K562 (cell line): Measurements from ENCODE around the gene HOXD12.

Source experiments
- BMI1 ChIP-seq: fragments of 150-350 bp; IDR thresholded peaks from 2 replicates; pipeline ENCODE4 v1.6.1; 2014; ENCODE audit warnings: low read length
- CREB1 ChIP-seq, 2 experiments: sonication (generic) in 1 of 2; formaldehyde crosslinking in 1 of 2; IDR thresholded peaks; 2 replicates each; pipeline versions ENCODE4 v1.6.1 to v1.8.0; 2012 to 2022; ENCODE audit warnings: inconsistent platforms in 1 of 2, mild to moderate bottlenecking in 1 of 2, missing genetic modification reagents in 1 of 2, moderate library complexity in 1 of 2
- CTCF ChIP-seq, 3 experiments: IDR thresholded peaks in 2 of 3; conservative IDR thresholded peaks in 1 of 3; 2 replicates each; pipeline ENCODE4 v1.5.1; 2011 to 2012; ENCODE audit warnings: low read length in 3 of 3, mild to moderate bottlenecking in 3 of 3, control low read depth in 2 of 3, improper control_type of control experiment in 1 of 3, inconsistent platforms in 1 of 3, low read depth in 1 of 3, mixed read lengths in 1 of 3, moderate library complexity in 1 of 3; ENCODE audit not compliant: insufficient read depth in 2 of 3
- EP300 ChIP-seq: IDR thresholded peaks from 2 replicates; pipeline ENCODE4 v1.6.1; 2012; ENCODE audit warnings: low read length, improper control_type of control experiment
- HMG20B ChIP-seq: fragments of 250-450 bp; sonication (Bioruptor Pico); IDR thresholded peaks from 2 replicates; pipeline ENCODE4 v1.5.0; 2021; ENCODE audit warnings: mild to moderate bottlenecking
- KDM1A ChIP-seq, 2 experiments: fragments of 450-650 bp; IDR thresholded peaks; 2 replicates each; pipeline ENCODE4 v1.6.1; 2016; ENCODE audit warnings: mild to moderate bottlenecking in 2 of 2
- POLR2A ChIP-seq: fragments of 450-650 bp; conservative IDR thresholded peaks from 2 replicates; pipeline ENCODE4 v1.6.1; 2016
- POLR2AphosphoS5 ChIP-seq: IDR thresholded peaks from 2 replicates; pipeline ENCODE4 v1.6.1; 2011; ENCODE audit warnings: mild to moderate bottlenecking, low read depth, low read length, moderate library complexity; ENCODE audit not compliant: control insufficient read depth, insufficient read depth
- STAG1 ChIP-seq: sonication (generic); formaldehyde crosslinking; IDR thresholded peaks from 2 replicates; pipeline ENCODE4 v1.5.0; 2020; ENCODE audit warnings: missing genetic modification reagents, borderline replicate concordance
- U2AF2 ChIP-seq: fragments of 200-400 bp; formaldehyde crosslinking; optimal IDR thresholded peaks from 2 replicates; pipeline ENCODE3; 2017; ENCODE audit warnings: low read depth, mild to moderate bottlenecking, low read length
- ZSCAN29 ChIP-seq: fragments of 450-650 bp; IDR thresholded peaks from 2 replicates; pipeline ENCODE4 v1.6.1; 2017
- TF ChIP-seq, protein P1 (sequence below), 3 experiments: fragments of 200-800 bp in 1 of 3; sonication (Bioruptor generic) in 1 of 3; sonication (generic) in 1 of 3; formaldehyde crosslinking in 1 of 3; IDR thresholded peaks; 2 replicates each; pipeline versions ENCODE4 v1.6.1 to v1.8.0; 2016 to 2022; ENCODE audit warnings: mild to moderate bottlenecking in 2 of 3, missing compliant biosample characterization in 2 of 3, missing genetic modification characterization in 2 of 3, missing genetic modification reagents in 1 of 3

DNA sequence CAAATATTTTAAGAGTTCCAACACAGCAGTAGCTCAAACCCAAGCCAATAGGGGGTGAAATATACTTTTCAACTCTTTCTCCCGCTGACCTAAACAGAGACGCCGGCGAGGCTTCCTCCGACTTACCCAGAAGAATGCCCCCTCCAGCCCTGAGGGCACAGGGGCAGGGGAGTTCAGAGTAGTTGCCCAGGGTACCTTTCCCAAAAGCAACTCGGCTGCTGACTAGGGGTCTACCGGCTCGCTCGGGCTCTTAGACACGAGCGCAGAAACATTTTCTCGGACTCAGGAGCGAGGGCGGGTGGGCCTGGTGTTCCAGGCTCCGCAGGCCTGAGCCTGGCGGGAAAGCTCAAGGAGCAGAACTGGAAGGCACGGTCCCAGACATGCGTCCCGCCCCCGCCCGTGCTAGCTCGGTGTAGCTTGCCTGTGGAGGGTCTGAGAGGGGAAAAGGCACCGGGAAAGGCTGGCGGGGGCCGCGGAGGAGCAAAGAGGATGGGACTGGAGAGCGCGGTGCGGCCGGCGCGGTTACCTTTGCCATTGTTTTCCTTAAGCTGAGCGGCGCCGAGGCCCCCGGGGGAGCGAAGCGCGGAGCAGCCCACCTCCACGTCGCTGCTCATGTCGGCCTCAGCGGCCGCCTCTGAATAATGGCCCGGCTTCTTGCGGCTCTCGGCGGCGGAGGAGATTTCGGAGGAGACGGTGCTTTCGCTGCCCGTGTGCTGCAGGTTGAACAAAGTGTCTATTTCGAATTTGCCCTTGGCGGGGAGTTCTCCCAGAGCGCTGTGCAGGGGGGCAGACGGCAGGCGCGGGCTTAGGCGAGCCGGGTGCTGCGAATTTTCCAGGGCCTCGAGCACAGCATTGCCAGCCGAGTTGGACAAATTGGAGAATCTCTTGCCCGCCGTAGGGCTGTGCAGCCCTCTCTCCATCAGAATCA lies 16.5 kb upstream of the HOXD12 start:
- TF ChIP-seq BMI1 (no peak), HMG20B (CRISPR knock-in tag) (no peak), STAG1 (CRISPR knock-in tag) (no peak), EP300 (no peak), ZSCAN29 (no peak), CTCF (IDR thresholded peaks at IDR 0.05 in 2 of 3, conservative IDR thresholded peaks at IDR 0.05 in 1 of 3; ENCODE audit: insufficient read depth in 2 of 3, low read depth in 1 of 3, low read length in 3 of 3) (no peak), KDM1A (IDR thresholded peaks at IDR 0.05) (no peak), POLR2A (no peak), CREB1 (IDR thresholded peaks at IDR 0.05) (no peak), CREB1 (CRISPR knock-in tag; IDR thresholded peaks at IDR 0.05) (no peak), U2AF2 (no peak), POLR2AphosphoS5 (no peak)
- TF ChIP-seq, protein P1, sequence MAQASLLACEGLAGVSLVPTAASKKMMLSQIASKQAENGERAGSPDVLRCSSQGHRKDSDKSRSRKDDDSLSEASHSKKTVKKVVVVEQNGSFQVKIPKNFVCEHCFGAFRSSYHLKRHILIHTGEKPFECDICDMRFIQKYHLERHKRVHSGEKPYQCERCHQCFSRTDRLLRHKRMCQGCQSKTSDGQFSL (CRISPR knock-in tag; IDR thresholded peaks at IDR 0.05): no peak
- TF ChIP-seq, protein P1 (tag; IDR thresholded peaks at IDR 0.05): no peak
